ENCODE results near the gene VPS13D.
A peak's percentile ranks its signal among the peaks of the same experiment; 100 is the strongest.
"Not testable (repeated sequence)": the region's sequence is repeated elsewhere in the genome, so short reads cannot be mapped to it uniquely, and the experiment has no call there.

Gene VPS13D

GRCh38 chr1:12445257-12445656, 215.4 kb downstream of the VPS13D start:
- DNase-seq = no peak
- TF ChIP-seq POLR2A (IDR thresholded peaks at IDR 0.05; ENCODE audit: low read length) = no peak
- TF ChIP-seq GATA1 (IDR thresholded peaks at IDR 0.05; ENCODE audit: low read depth, low read length) = no peak

- DNase-seq = no peak
- TF ChIP-seq POLR2A (IDR thresholded peaks at IDR 0.05; ENCODE audit: low read length) = no peak
Observed at GRCh38 chr1:12446593-12446992, 216.8 kb downstream of the VPS13D start.

- DNase-seq = no peak
- TF ChIP-seq POLR2A (IDR thresholded peaks at IDR 0.05; ENCODE audit: low read length) (no peak), GATA1 (IDR thresholded peaks at IDR 0.05; ENCODE audit: low read depth, low read length) (no peak)
Observed at GRCh38 chr1:12447307-12447706, 217.5 kb downstream of the VPS13D start.

- peak; percentile 26 to 41 for DNase-seq
Observed at GRCh38 chr1:12447849-12448312, 218.1 kb downstream of the VPS13D start.

GRCh38 chr1:12448746-12449177, 218.9 kb downstream of the VPS13D start:
- TF ChIP-seq GATA1 (IDR thresholded peaks at IDR 0.05; ENCODE audit: low read depth, low read length) (peak; percentile 82), POLR2A (IDR thresholded peaks at IDR 0.05; ENCODE audit: low read length) (peak; percentile 25)
- peak; percentile 90 to 98 for DNase-seq

More at GRCh38 chr1:12447849-12448312, 218.1 kb downstream of the VPS13D start:
- TF ChIP-seq POLR2A (IDR thresholded peaks at IDR 0.05; ENCODE audit: low read length) (no peak), GATA1 (IDR thresholded peaks at IDR 0.05; ENCODE audit: low read depth, low read length) (no peak)

- no peak for TF ChIP-seq GATA1 (IDR thresholded peaks at IDR 0.05; ENCODE audit: low read depth, low read length)
- no peak for TF ChIP-seq POLR2A (IDR thresholded peaks at IDR 0.05; ENCODE audit: low read length)
- DNase-seq = no peak
Observed at GRCh38 chr1:12450090-12450755, 220.4 kb downstream of the VPS13D start.

GRCh38 chr1:12450756-12451559, 221.1 kb downstream of the VPS13D start:
- TF ChIP-seq GATA1 (IDR thresholded peaks at IDR 0.05; ENCODE audit: low read depth, low read length) = no peak
- TF ChIP-seq POLR2A (IDR thresholded peaks at IDR 0.05; ENCODE audit: low read length) = no peak
- DNase-seq = no peak

GRCh38 chr1:12451560-12451900, 221.7 kb downstream of the VPS13D start:
- DNase-seq = no peak
- TF ChIP-seq POLR2A (IDR thresholded peaks at IDR 0.05; ENCODE audit: low read length) (no peak), GATA1 (IDR thresholded peaks at IDR 0.05; ENCODE audit: low read depth, low read length) (no peak)

- no peak for DNase-seq
- no peak for TF ChIP-seq GATA1 (IDR thresholded peaks at IDR 0.05; ENCODE audit: low read depth, low read length)
- no peak for TF ChIP-seq POLR2A (IDR thresholded peaks at IDR 0.05; ENCODE audit: low read length)
Observed at GRCh38 chr1:12452262-12452661, 222.4 kb downstream of the VPS13D start.

GRCh38 chr1:12453400-12454343, 223.8 kb downstream of the VPS13D start:
- TF ChIP-seq GATA1 (IDR thresholded peaks at IDR 0.05; ENCODE audit: low read depth, low read length) (no peak), POLR2A (IDR thresholded peaks at IDR 0.05; ENCODE audit: low read length) (no peak)
- DNase-seq = no peak

- peak in 1 of 2 experiments; percentile 8 for DNase-seq
- TF ChIP-seq GATA1 (IDR thresholded peaks at IDR 0.05; ENCODE audit: low read depth, low read length) (no peak), POLR2A (IDR thresholded peaks at IDR 0.05; ENCODE audit: low read length) (no peak)
Observed at GRCh38 chr1:12454406-12455391, 224.9 kb downstream of the VPS13D start.

GRCh38 chr1:12456081-12456480, 226.3 kb downstream of the VPS13D start:
- DNase-seq = not testable (repeated sequence)

- TF ChIP-seq POLR2A (IDR thresholded peaks at IDR 0.05; ENCODE audit: low read length) (no peak), GATA1 (IDR thresholded peaks at IDR 0.05; ENCODE audit: low read depth, low read length) (no peak)
- DNase-seq = no peak
Observed at GRCh38 chr1:12456979-12457378, 227.1 kb downstream of the VPS13D start.

All from erythroblast (primary cell).